ENCODE data around the gene NSD1.

- no peak for TF ChIP-seq CTCF (IDR thresholded peaks at IDR 0.05; ENCODE audit: poor library complexity, severe bottlenecking)
- TF ChIP-seq POLR2AphosphoS5 (IDR thresholded peaks at IDR 0.05), result no peak
- no peak for TF ChIP-seq MXI1 (conservative IDR thresholded peaks at IDR 0.05; ENCODE audit: poor library complexity, severe bottlenecking)
These were observed 122.7 kb downstream of the NSD1 start for GRCh38 chr5:177256296-177256695.

Measured in neural cell (in vitro differentiated cells).